Measurements from ENCODE around the gene CRHBP.
"Not testable (repeated sequence)": the region's sequence is repeated elsewhere in the genome, so short reads cannot be mapped to it uniquely, and the experiment has no call there.

DNA sequence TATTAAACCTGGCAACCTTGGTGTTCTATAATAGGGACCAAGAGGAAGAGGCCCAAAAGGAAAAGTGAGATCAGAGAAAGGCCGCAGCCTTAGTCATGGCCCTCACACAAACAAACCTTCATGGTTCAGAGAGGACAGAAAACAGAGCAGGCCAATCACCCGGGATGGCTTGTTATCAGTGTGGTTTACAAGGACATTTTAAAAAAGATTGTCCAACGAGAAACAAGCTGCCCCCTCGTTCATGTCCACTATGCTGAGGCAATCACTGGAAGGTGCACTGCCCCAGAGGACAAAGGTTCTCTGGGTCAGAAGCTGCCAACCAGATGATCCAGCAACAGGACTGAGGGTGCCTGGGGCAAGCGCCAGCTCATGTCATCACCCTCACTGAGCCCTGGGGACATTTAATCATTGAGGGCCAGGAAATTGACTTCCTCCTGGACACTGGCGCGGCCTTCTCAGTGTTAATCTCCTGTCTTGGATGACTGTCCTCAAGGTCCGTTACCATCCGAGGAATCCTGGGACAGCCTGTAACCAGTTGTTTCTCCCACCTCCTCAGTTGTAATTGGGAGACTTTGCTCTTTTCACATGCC is 42.4 kb upstream of the CRHBP start:
- TF ChIP-seq POLR2A (IDR thresholded peaks at IDR 0.05): not testable (repeated sequence)
- TF ChIP-seq, protein P1, sequence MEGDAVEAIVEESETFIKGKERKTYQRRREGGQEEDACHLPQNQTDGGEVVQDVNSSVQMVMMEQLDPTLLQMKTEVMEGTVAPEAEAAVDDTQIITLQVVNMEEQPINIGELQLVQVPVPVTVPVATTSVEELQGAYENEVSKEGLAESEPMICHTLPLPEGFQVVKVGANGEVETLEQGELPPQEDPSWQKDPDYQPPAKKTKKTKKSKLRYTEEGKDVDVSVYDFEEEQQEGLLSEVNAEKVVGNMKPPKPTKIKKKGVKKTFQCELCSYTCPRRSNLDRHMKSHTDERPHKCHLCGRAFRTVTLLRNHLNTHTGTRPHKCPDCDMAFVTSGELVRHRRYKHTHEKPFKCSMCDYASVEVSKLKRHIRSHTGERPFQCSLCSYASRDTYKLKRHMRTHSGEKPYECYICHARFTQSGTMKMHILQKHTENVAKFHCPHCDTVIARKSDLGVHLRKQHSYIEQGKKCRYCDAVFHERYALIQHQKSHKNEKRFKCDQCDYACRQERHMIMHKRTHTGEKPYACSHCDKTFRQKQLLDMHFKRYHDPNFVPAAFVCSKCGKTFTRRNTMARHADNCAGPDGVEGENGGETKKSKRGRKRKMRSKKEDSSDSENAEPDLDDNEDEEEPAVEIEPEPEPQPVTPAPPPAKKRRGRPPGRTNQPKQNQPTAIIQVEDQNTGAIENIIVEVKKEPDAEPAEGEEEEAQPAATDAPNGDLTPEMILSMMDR (IDR thresholded peaks at IDR 0.05): not testable (repeated sequence)

All from uterus (tissue), 2 donors.